Thyroid gland (tissue), 4 donors: Measurements from ENCODE around the gene H2BK1. TPM values are rescaled to one million over a fixed set of nuclear protein-coding genes. Genes with fewer than 3 reads are reported as not detected.

Source experiments
- DNase-seq, 2 donors: peaks; one replicate each; pipeline ENCODE4 v3.0.0-alpha.2; 2019
- H3K27ac ChIP-seq, 3 donors: fragments of 200-600 bp; sonication (generic); 1 replicate in 2 of 3; 2 replicates in 1 of 3; pipeline ENCODE4 v1.5.1; 2016 to 2019; ENCODE audit warnings: mild to moderate bottlenecking in 1 of 3, moderate library complexity in 1 of 3
- H3K27me3 ChIP-seq: fragments of 200-600 bp; sonication (generic); one replicate; pipeline ENCODE4 v1.5.1; 2019
- H3K36me3 ChIP-seq, 2 donors: fragments of 200-600 bp; sonication (generic); one replicate each; pipeline ENCODE4 v1.5.1; 2016 to 2019
- H3K4me1 ChIP-seq, 2 donors: fragments of 200-600 bp; sonication (generic); one replicate each; pipeline ENCODE4 v1.5.1; 2017 to 2019
- H3K4me3 ChIP-seq, 3 donors: fragments of 200-600 bp; sonication (generic); replicated peaks in 1 of 3; 1 replicate in 2 of 3; 2 replicates in 1 of 3; pipeline ENCODE4 v1.5.1; 2016; ENCODE audit warnings: mild to moderate bottlenecking in 1 of 3
- H3K9me3 ChIP-seq: fragments of 200-600 bp; sonication (generic); one replicate; pipeline ENCODE4 v1.5.1; 2017
- POLR2A ChIP-seq, 2 donors: fragments of 450-650 bp; IDR thresholded peaks; one replicate each; pipeline ENCODE4 v1.6.1; 2017; ENCODE audit warnings: antibody characterized with exemption in 2 of 2, mild to moderate bottlenecking in 2 of 2, moderate library complexity in 1 of 2
- whole genome bisulfite sequencing, 2 donors: methylation state at CpG; one replicate each; pipeline ENCODE4 v1.1.5; 2017; 5-methylcytosine and 5-hydroxymethylcytosine counted together
- intact Hi-C: fragments of 100-400 bp; cut with DNase I; formaldehyde crosslinking; loops from one replicate; pipeline ENCODE4 v1.15.1; 2023
- total RNA-seq, 4 donors: library from RNA; depleted of rRNA; stranded (reverse); fragments of >200 nt; gene quantifications; one replicate each; pipeline ENCODE4 v1.2.3, GENCODE V29; 2016
- TF ChIP-seq, protein P1 (sequence below), 6 experiments: fragments of 200-600 bp in 3 of 6; fragments of 450-650 bp in 3 of 6; sonication (generic) in 3 of 6; IDR thresholded peaks; one replicate each; pipeline ENCODE4 v1.5.1; 2016 to 2019; ENCODE audit warnings: antibody characterized with exemption in 6 of 6, mild to moderate bottlenecking in 2 of 6, inconsistent platforms in 1 of 6, moderate library complexity in 1 of 6

Gene H2BK1
- total RNA-seq, 4 donors from 2014 or later, result not detected

DNA sequence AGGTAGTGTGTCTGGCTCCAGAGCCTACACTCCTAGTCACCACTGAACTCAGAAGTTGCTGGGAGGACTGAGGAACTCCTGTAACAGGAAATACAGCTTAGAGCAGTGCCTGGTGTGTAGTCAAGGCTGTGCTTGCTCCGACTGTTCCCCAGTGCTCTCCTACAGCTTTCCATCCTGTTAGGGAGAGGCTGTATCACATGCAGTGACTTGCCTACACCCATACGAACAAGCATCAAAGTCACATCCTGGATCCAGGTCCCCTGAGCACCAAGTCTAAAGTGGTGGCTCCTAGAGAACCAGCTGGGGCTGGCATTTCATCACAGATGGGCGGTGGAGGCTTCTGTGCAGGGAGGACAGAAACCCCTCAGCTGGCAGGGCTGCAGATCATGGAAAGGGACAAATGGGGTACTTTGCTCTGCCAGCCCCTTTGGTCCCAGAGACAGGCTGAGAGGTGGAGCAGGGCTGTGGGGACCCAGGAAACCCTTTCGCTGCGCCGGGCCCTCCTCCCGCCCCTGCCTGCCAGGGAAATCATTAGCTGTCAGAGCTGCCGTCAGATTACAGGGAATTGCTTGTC is 30.9 kb downstream of the H2BK1 start:
- TF ChIP-seq, protein P1, sequence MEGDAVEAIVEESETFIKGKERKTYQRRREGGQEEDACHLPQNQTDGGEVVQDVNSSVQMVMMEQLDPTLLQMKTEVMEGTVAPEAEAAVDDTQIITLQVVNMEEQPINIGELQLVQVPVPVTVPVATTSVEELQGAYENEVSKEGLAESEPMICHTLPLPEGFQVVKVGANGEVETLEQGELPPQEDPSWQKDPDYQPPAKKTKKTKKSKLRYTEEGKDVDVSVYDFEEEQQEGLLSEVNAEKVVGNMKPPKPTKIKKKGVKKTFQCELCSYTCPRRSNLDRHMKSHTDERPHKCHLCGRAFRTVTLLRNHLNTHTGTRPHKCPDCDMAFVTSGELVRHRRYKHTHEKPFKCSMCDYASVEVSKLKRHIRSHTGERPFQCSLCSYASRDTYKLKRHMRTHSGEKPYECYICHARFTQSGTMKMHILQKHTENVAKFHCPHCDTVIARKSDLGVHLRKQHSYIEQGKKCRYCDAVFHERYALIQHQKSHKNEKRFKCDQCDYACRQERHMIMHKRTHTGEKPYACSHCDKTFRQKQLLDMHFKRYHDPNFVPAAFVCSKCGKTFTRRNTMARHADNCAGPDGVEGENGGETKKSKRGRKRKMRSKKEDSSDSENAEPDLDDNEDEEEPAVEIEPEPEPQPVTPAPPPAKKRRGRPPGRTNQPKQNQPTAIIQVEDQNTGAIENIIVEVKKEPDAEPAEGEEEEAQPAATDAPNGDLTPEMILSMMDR (IDR thresholded peaks at IDR 0.05), result no peak
- no peak for TF ChIP-seq POLR2A (IDR thresholded peaks at IDR 0.05)
- no peaks in the 10 kb centered on the region for H3K27me3 ChIP-seq
- intact Hi-C loops, result loop anchor here (10.0 kb wide), 1 partner anchor 125 kb away; no protein-coding TSS in a partner anchor
- no peaks in the 10 kb centered on the region for H3K9me3 ChIP-seq
- H3K36me3 ChIP-seq, result no peaks in the 10 kb centered on the region
- H3K27ac ChIP-seq, result no peak overlapping the region
- H3K4me1 ChIP-seq, result no peaks in the 10 kb centered on the region
- H3K4me3 ChIP-seq, result no peak overlapping the region
- DNase-seq, result no peak
- WGBS, 2 donors, result 83 to 88% methylated on average over 6 to 8 of the region's 8 CpGs

DNA sequence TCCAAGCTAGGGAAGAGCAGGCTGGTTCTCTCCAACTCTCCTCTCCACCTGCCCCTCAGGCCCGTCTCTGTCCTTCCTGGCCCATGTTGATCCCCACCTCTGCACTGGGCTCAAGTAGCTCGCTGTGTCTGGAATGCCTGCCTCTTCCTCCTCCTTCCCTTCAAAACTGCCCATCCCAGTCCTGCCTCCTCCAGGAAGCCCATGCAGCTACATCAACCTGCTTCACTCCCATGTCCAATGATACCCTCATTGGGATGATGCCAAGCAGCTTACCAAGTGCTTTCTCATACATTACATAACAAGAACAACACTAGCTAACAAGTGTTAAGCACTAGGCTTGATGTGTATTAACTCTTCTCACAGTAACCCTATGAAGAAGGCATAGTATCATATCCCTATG is 31.5 kb downstream of the H2BK1 start:
- no peaks in the 10 kb centered on the region for H3K4me1 ChIP-seq
- no peak for TF ChIP-seq POLR2A (IDR thresholded peaks at IDR 0.05)
- TF ChIP-seq, protein P1 (IDR thresholded peaks at IDR 0.05), result no peak
- DNase-seq, result no peak
- WGBS, 2 donors, result 57 to 79% methylated on average over 2 of the region's 2 CpGs
- H3K27me3 ChIP-seq, result no peaks in the 10 kb centered on the region
- H3K36me3 ChIP-seq, result no peaks in the 10 kb centered on the region
- H3K27ac ChIP-seq, result no peak overlapping the region
- H3K9me3 ChIP-seq, result no peaks in the 10 kb centered on the region
- H3K4me3 ChIP-seq, result no peak overlapping the region
- intact Hi-C loops, result loop anchor here (10.0 kb wide), 1 partner anchor 126 kb away; no protein-coding TSS in a partner anchor

DNA sequence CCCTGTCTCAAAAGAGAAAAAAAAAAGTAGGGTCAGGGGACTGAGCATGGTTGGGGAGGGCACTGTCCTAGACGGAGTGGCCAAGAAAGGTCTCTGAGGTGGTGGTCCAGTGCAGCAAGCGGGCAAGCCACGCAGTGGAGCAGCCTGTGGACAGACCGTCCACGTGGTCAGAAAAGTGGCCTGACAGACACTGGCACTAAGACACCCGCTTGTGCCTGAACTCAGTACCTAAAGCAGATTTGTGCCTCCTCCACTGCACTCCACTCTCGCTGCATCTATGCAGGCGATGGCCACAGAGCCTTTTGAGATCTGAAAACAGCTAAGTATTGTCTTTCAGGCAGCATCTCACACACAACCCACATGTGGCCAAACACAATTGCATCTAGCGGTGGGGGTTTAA is 32.1 kb downstream of the H2BK1 start:
- no peaks in the 10 kb centered on the region for H3K4me1 ChIP-seq
- no peak overlapping the region for H3K27ac ChIP-seq
- no peaks in the 10 kb centered on the region for H3K27me3 ChIP-seq
- no peaks in the 10 kb centered on the region for H3K9me3 ChIP-seq
- TF ChIP-seq POLR2A (IDR thresholded peaks at IDR 0.05), result no peak
- TF ChIP-seq, protein P1 (IDR thresholded peaks at IDR 0.05), result no peak
- WGBS, 2 donors, result 90 to 94% methylated on average over 9 of the region's 9 CpGs
- no peak for DNase-seq
- intact Hi-C loops, result loop anchor here (10.0 kb wide), 1 partner anchor 127 kb away; no protein-coding TSS in a partner anchor
- H3K36me3 ChIP-seq, result no peaks in the 10 kb centered on the region
- no peak overlapping the region for H3K4me3 ChIP-seq

DNA sequence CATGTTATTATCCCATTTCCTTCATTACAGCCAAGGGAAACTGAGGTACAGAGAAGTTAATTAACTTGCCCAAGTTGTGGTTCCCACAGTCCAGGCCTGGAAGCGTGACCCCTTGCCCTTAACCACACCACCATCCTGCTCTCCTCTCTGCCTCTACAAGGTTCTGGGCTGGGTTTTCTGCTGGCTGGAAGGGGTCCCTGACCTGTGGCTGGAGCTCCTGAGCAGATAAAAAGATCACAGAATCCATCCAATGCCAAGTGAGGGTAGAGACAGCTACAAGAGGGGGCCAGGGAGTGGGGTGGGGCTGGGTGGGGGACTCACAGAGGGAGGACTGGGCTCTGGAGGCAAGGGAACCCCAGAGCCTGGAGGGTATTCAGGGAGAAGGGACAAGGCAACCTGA is 33.0 kb downstream of the H2BK1 start:
- Histone ChIP-seq H3K27me3 (no peaks in the 10 kb centered on the region), H3K36me3 (no peaks in the 10 kb centered on the region), H3K9me3 (no peaks in the 10 kb centered on the region), H3K4me1 (no peaks in the 10 kb centered on the region), H3K4me3 (no peak overlapping the region), H3K27ac (no peak overlapping the region)
- DNase-seq, result no peak
- TF ChIP-seq POLR2A (IDR thresholded peaks at IDR 0.05), result no peak
- TF ChIP-seq, protein P1 (IDR thresholded peaks at IDR 0.05), result no peak
- intact Hi-C loops, result loop anchor here (10.0 kb wide), 1 partner anchor 127 kb away; no protein-coding TSS in a partner anchor
- WGBS, 2 donors, result 100% methylated on average over 1 of the region's 1 CpG

DNA sequence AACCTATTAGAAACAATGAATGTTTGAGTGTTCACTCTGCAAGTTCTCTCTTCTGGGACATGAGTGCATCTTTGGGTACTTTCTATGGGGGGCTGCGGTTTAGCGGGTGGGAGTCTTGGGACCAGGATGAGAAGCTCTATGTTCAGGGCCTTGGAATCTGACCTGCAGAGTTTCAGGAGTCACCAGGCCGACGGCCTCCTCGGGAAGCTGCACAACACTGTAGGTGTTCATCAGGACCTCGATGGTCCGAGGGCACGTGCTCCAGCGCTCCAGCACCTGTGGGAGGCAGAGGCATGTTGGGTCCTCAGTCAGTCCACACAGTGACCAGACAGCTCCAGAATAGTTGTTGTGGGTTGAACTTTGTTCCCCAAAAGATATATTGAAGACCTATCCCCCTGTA is 33.9 kb downstream of the H2BK1 start:
- Histone ChIP-seq H3K9me3 (no peaks in the 10 kb centered on the region), H3K27me3 (no peaks in the 10 kb centered on the region), H3K4me1 (no peaks in the 10 kb centered on the region), H3K36me3 (no peaks in the 10 kb centered on the region), H3K4me3 (no peak overlapping the region), H3K27ac (no peak overlapping the region)
- no peak for DNase-seq
- intact Hi-C loops, result loop anchor here (10.0 kb wide), 1 partner anchor 128 kb away; no protein-coding TSS in a partner anchor
- TF ChIP-seq, protein P1 (IDR thresholded peaks at IDR 0.05), result no peak
- TF ChIP-seq POLR2A (IDR thresholded peaks at IDR 0.05), result no peak
- 88 to 91% methylated on average over 8 to 9 of the region's 9 CpGs for WGBS, 2 donors
